Anterior cingulate cortex (tissue), 58 donors: ENCODE measurements around the gene NELFA.
A peak's percentile ranks its signal among the peaks of the same experiment; 100 is the strongest.

Experiments used
- DNase-seq, 58 donors: peaks; one replicate each; lab custom pipeline; 2025; lab: John Stamatoyannopoulos, UW

The NELFA gene

DNA sequence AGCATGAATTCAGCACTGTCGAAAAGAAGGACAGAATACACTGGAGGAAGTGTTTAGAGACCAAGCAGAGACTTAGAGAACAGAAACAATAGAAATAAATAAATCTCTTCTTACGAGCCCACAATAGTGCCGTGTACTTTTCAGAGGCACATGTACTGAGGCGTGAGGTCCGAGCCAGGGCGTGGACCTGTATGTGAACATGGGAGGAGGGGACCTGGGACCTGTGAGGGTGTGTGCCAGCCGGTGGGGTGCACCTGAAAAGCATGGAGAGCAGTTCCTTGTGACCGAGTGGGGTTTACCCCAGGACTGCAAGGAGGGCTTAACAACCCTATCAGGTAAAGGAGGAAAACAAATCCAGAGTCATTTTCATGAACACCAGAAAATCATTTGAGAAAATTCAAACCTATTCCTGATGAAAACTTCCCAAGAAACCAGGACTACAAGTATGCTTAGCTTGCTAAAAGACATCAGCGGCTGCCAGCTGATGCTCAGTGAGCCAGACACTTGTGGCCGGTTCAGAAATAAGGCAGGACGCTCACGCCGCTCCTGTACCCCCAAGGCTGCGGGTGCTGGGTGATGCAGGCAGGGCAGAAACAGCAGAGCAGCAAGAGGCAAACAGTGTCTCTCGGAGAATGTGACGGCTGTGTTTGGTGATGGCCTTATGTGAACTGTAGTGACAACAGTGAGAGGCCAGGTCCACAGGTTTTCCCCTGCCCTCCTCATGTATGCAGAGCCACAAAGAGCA lies 37.1 kb downstream of the NELFA start:
- DNase-seq, result no peak

DNA sequence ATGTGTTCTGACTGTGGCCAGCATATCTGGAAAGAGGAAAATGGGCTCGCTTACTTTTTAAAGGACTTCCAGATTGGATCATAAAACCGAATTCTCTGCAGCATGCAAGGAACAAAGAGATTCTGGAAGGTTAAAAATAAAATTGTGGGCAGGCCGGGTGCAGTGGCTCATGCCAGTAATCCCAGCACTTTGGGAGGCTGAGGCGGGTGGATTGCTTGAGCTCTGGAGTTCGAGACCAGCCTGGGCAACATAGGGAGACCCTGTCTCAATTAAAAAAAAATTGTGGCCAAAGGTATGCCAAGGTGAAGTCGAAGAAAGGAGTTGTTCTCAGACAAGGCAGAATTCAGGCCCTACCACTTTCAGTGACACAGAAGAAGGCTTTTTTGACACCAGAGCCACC lies 37.8 kb downstream of the NELFA start:
- DNase-seq, result peak in 1 of 58 donors; percentile 23

DNA sequence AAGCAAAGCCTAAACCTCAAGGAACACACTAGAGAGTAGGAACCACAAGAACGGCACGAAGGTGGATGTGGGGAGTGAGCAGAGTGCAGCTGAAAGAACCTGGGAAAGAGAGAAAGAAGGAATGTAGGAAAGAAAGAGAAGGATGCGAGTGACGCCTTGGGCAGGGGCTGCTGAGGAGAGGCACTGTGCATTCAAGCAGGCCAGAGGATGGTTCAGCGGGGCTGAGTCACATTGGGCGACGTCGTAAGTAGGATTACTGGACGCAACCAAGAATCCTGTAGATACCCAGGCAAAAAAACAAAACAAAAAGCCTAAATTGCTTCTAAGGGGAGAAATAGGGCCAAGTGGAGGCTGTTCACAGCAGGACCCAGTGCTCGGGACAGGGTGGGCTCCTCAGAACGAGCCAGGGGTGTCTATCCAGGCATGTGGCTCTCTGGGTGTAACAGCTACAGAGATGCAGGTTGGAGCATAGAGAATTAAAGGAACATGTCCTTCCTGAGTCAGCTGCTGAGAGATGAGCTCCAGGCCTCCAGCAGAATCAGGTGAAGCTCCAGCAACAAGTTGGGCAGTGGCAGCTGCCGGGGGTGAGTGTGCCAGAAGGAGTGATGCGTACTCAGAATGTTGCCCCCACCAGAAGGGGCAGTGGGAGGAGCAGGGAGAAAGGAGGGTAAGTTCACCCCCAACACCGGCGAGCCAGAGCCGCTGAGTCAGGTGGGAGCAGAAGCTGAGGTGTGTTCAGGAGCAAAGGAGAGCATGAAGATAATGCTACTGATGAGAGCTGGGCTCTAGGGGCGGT lies 38.6 kb downstream of the NELFA start:
- DNase-seq, result no peak

DNA sequence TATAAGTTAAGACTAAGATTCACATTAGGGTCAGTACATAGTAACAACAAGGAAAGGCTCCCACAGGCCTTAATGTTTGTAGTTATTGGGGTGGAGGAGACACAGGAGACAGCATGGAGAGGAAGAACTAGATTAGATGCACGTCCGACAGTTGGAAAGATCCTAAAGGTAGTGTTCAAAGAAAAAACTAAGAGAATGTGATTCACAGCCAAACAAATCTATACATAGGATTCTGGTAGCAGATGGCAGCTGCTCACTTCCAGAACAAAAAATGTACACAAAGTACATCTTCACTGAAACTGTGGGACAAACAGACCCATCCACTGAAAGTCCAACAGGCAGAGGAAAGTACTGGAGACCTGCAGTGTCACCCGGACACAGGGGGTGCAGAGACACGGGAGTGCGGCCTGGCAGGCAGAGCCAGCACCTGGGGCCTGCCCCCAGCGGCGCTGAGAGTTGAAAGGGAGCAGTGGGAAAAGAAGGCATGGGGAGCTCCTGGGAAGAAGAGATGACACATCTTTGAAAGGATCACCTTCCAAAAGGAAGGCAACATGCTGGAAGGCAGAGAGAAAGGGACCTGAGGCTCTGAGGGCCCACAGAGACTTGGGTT lies 40.0 kb downstream of the NELFA start:
- DNase-seq, result peak in 5 of 58 donors; percentile 15 to 53 (median 27)

DNA sequence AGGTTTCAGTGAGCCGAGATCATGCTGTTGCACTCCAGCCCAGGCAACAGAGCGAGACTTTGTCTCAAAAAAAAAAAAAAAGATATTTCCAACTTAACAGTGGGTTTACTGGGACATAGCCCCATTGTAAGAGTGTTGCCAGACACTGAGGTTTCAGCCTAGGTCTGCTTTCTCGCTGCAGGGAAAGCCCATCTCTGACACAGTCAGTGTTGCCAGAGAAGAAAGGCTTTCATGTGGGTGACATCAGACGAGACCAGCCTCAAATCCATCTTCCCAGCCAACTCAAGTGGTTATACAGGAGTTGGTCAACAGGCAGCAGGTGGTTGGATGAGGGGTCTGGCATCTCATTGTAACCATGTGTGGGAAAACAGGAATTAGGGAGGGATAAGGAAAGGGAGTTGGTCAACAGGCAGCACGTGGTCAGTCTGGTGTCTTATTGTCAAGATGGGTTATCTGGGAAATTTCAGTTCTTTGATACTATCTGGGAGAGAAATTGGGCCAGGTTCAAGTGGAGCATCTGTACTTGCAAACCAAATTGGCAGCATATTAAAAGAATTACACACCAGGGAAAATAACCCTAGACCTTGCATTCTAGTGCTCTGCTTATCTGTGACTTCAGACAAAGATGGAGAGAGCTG lies 41.1 kb downstream of the NELFA start:
- DNase-seq, result no peak

DNA sequence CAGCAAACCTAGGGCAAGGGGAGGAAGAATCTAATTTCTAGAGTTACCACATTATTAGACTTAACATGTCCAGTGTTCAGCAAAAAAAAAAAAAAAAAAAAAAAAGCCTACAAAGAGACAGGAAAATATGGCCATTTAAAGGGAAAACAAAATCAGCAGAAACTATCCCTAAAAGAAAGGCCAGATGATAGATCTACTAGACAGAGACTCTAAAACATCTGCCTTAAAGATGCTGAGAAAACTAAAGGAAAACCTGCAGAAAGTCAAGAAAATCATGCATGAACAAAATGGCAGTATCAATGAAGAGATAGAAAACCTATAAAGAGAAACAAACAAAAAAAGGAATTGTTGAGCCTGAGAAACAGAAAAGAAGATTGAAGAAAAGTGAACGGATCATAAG lies 43.8 kb downstream of the NELFA start:
- no peak for DNase-seq

DNA sequence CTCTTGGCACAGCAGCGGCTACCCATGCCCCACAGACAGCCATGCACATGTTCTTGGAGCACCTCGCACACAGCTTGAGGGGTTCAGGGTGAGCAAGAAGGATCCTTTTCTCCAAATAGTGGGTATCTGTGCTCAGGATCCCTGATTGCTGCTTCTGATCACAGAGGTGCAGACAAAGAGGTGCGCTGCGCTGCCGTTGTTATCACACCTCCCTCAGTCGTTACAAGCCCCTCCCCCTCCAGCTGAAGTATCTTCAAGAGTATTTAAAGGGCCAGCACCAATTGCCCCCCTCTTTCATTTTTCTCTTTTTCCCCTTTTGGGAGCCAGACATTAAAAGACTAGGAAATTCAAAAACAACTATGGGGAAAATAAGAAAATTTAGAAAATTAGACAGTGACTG lies 44.3 kb downstream of the NELFA start:
- no peak for DNase-seq

DNA sequence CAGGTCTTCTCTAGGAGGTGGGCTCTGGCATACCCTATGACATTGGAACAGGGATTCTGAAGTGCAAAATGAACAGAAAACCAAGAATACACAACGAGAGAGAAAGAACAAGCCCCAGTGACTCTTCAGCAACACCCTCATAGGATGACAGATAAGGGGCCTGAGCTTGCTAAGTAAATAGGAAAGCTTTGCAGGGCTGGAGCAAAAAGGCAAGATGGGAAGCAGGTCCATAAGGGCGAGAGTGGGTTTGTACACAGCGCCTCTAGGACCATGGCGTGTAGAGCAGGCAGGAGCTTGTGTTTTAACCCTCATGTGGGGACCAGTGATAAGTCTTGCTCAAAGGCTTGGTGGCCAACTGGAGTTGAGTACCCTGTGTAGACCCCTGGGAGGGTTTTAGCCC lies 45.8 kb downstream of the NELFA start:
- no peak for DNase-seq

DNA sequence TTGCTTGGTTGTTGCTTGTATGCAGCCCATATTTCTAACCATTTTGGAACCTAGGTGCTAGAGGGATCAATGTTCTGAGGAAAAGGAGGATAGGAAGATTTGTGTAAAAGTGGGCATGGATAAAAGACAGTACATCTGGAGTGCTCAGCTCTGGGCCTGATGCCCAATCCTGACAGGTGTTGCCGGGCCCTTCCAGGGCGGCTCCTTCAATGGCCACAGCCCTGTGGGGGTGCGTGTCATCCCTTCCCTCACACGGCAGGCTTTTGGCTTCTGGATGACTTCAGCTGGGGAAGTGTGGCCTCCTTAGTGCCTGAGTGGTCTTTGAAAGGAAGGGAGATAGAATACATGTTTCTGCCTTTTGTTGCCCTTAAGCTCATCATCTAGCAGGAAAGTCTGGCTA lies 47.2 kb downstream of the NELFA start:
- DNase-seq, result no peak

DNA sequence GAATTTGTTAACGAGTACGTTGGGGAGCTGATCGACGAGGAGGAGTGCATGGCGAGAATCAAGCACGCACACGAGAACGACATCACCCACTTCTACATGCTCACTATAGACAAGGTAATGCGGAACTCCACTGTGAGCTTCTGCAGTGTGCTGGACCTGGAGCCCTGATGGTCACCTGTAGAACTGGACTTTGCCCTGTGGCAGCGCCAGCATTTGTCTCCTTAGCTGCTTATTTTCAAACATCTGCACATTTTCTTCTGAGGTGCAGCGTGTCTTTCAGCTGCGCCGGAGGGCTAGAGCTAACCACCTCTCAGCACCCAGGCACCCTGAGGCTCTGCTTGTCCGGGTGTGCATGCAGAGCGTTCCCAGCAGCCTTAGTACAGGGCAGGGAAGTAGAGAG lies 47.7 kb downstream of the NELFA start:
- DNase-seq, result no peak

DNA sequence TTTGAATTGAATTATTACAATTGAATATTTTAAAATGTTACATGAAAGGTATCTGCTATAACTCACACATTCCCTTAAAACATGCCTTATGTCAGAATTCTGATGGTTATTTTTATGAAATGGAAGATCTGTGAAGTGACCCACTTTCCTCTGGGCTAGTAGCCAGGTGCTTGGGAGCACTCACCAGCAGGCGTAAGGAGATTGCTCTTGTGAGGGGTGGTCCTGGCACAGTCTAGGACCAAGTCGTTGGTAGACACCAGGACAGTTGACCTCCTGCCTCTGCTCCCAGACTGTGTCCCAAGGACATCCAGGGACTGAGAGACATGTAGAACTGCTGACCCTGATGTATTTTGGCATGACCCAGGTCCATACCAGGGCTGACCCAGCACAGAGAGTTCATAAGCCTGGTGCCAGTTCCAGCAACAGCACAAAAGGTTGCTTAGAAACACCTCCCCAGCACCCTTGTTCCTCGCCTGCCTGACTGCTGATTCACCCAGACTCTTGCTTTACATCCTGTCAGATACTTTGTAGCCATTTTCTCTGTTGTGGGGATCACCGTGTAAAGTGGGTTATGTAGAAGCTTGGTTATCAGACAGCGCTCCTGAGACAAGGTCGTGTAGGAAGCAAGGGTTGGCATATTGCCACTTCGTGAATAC lies 48.5 kb downstream of the NELFA start:
- DNase-seq, result no peak

DNA sequence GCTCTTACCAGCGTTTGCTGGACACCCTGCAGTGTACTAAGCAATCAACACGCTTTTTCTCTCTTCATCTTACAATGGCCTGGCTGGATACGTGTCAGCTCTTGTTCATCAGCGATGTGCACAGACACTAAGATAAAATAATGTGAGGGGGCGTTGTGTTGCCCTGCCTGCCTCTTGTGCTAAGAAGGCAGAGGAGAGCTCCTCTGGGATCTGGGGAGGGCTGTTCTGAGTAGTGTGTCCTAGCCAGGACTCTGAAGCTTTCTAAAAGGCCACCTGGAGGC lies 49.7 kb downstream of the NELFA start:
- DNase-seq, result no peak

DNA sequence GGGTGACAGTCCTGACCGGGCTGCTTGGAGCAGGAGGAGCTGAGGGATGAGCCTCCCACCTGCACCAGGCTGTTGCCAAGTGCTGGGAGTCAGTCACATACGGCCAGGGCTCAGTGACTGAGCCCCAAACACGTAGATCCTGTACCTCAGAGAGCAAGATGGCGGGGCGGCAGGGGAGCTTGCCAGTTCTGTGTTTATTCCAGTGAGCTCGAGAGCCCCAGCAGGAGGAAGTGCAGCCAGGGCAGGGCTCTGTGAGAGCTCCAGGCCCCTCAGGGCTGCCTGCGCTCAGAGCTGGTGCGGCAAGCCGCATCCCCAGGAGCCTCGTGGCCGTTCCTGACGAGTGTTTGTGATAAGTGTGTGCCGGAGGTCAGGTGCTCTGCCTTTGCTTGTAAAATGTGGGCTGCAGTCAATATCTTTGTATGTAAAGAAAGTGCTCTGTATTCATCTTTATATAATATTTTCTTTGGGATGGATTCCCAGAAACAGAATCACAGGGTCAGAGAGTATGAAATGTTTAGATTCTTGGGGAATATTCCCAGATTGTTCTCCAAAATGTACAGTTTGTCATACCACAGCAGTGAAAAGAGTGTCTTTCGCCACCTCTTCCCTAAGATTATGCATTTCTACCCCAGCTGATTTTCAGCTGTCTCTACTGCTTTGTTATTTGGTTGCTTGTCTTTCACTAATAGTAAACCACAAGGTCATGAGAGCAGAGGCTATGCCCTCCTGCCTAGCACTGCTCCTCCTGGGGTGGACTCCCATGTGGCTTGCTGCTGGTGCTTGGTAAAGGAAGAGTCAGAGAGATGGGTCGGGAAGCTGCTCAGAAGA lies 50.3 kb downstream of the NELFA start:
- DNase-seq, result no peak

DNA sequence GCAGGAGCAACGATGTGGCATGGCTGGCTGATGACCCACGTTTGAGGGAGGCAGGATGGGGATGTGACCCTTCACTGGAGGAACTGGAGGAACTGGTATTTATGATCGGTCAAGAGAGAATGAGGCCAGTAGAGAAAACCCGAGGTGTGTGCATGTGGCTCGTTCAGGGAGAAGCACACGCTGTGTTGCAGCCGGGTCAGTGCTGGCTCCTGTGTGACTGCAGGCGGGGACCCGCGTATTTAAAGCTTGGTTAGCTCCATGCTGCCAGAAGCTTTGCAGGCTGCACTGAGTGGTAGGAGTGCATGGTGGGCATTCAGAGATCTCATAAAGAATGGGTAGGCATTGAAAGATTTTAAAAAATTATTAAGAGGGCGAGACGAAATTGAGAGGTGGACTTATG lies 52.1 kb downstream of the NELFA start:
- no peak for DNase-seq

DNA sequence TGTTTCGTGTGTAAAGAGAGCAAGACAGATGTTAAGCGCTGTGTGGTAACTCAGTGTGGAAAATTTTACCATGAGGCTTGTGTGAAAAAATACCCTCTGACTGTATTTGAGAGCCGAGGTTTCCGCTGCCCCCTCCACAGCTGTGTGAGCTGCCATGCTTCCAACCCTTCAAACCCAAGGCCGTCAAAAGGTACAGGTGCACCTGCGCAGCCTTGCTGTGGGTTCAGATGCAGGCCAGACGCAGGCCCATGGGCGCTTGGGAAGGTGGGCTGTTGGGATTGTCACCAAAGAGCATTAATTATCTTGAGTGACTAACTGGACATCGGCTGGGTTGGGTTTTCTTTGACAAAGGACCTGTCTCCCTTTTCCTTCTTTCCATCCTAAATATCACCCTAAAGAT lies 55.4 kb downstream of the NELFA start:
- no peak for DNase-seq

DNA sequence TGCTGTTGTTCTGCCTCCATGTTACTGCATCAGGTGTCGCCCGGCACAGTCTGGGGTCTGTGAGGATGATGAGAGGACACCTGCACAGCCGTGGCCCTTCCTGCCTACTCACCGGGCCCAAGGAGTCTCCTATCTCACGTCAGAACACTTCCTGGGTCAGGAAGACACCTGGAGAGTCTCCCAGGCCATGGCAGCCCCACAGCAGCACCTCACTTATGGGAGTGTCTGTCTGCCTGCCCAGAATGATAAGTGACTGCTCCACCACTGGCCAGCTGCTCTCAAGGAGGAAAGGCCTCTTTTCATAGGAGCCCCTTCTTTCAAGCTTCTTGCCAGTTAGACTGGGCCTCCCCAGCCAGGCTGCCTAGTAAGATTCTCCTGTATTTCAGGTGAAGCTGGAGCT lies 56.1 kb downstream of the NELFA start:
- no peak for DNase-seq

DNA sequence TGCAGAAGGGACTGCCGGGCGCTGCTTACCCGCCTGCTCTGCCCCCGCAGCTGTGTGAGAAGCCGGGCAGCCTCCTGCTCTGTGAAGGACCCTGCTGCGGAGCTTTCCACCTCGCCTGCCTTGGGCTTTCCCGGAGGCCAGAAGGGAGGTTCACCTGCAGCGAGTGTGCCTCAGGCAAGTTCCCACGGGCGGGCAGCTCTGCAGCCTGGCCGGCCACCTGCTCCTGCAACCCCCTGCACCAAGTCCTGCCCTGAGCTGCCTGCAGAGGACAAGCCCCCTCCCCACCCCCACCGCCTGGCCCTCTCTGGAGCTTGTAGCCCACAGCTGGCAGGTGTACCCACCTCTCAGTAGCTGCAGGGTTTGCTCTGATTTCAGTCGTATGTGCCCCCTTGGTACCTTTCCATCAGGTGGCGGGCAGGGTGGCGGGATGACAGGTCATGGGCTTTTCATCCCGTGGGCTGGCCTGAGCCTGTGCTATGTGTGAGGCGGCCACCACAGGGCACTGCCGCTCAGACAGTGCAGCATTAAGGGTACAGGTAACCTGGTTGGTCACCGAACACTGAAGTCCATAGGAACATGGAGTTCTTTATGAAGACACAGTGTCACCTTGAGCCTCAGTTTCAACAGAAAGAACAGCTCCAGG lies 56.6 kb downstream of the NELFA start:
- peak in 5 of 58 donors; percentile 7 to 44 (median 33) for DNase-seq

DNA sequence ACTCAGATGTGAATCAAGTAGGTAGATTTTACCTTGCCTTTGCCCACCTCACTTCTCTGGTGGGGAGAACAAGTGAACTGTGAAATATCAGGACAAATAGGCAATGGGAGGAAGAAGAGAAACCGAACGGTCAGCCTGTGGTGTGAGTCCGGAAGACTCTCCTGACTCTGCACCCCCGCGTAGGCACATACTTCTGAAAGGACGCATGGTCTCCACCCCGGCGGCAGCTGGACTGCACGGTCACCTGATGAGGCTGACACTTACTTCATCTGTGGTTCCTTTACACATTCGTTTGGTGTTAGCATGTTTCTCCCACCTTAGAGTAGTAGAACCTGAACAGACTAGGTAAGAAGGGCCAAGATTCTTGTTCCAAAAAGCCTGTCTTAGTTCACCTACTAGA lies 58.4 kb downstream of the NELFA start:
- DNase-seq, result no peak

DNA sequence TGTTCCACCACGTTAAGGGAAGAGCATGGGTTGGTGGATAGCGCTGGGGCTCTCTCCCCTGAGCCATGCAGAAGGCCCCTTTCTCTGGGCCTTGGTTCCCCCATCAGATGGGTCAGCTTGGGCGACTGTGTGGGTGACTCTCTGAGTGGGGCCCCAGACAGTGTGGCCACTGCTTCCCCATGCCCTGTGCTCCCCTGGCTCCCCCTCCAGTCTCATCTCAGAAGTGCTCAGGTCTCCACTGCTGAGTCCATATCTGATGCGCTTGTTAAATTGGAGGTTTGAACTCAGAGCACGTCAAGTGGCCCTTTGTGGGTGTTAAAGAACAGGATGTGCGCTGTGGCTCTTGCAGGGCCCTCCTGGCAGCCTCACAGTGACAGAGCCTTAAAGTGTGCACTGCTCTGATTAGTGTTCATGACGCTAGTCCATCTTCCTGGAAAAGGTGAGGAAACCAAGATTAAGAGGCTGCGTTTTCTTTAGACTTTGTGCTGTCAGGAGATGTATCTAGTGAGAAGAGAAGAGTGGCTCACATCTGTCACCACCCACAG lies 59.8 kb downstream of the NELFA start:
- DNase-seq, result no peak
